HL-60 (cell line): ENCODE data around the gene HHEX.

Experiments used
- GABPA ChIP-seq: IDR thresholded peaks from 2 replicates; pipeline ENCODE4 v1.6.1; 2012; ENCODE audit warnings: low read depth
- POLR2AphosphoS5 ChIP-seq: IDR thresholded peaks from 2 replicates; pipeline ENCODE4 v1.6.1; 2012; ENCODE audit warnings: low read depth
- SPI1 ChIP-seq: IDR thresholded peaks from 2 replicates; pipeline ENCODE4 v1.6.1; 2012; ENCODE audit warnings: low read depth, mild to moderate bottlenecking, borderline replicate concordance
- TF ChIP-seq, protein P1 (sequence below): IDR thresholded peaks from one replicate; pipeline ENCODE4 v1.5.1; 2011; ENCODE audit warnings: low read length, control low read depth, inconsistent platforms; ENCODE audit not compliant: insufficient read depth

DNA sequence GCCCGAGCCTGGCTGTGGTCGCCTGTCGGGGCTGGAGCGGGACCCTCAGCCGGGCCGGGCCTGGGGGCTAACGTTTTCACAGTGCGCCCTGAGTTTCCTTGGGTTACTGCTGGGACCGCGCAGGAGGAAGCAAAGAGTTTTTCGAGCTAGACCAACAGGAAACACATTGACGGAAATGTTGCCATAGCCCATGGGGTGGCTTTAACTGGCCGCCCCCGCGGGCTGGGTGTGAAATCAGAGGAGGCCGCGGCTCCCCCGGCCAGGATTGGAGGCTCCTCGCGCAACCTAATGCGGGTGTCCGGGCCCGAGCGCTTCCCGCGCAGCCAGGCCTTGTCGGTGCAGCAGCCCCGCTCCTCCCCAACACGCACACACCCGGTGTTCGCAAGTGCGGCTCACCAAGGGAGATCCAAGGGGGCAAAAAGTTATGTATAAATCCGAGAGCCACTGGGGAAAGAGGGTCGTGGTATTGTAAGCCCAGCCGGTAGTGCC is 1.9 kb downstream of the HHEX start:
- TF ChIP-seq, protein P1, sequence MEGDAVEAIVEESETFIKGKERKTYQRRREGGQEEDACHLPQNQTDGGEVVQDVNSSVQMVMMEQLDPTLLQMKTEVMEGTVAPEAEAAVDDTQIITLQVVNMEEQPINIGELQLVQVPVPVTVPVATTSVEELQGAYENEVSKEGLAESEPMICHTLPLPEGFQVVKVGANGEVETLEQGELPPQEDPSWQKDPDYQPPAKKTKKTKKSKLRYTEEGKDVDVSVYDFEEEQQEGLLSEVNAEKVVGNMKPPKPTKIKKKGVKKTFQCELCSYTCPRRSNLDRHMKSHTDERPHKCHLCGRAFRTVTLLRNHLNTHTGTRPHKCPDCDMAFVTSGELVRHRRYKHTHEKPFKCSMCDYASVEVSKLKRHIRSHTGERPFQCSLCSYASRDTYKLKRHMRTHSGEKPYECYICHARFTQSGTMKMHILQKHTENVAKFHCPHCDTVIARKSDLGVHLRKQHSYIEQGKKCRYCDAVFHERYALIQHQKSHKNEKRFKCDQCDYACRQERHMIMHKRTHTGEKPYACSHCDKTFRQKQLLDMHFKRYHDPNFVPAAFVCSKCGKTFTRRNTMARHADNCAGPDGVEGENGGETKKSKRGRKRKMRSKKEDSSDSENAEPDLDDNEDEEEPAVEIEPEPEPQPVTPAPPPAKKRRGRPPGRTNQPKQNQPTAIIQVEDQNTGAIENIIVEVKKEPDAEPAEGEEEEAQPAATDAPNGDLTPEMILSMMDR: no peak
- TF ChIP-seq POLR2AphosphoS5: peak; percentile 96
- TF ChIP-seq SPI1: peak; percentile 35; the same call in 1 of the 2 replicates
- TF ChIP-seq GABPA: peak; percentile 75
